GM12873 (cell line): ENCODE data around the gene XPO1.

Source experiments
- TF ChIP-seq, protein P1 (sequence below): IDR thresholded peaks from 2 replicates; pipeline ENCODE4 v1.5.1; 2012; ENCODE audit warnings: low read depth, mild to moderate bottlenecking, moderate library complexity, low read length, control low read depth; ENCODE audit not compliant: insufficient read depth; ENCODE audit errors: missing control alignments

Gene XPO1, protein sequence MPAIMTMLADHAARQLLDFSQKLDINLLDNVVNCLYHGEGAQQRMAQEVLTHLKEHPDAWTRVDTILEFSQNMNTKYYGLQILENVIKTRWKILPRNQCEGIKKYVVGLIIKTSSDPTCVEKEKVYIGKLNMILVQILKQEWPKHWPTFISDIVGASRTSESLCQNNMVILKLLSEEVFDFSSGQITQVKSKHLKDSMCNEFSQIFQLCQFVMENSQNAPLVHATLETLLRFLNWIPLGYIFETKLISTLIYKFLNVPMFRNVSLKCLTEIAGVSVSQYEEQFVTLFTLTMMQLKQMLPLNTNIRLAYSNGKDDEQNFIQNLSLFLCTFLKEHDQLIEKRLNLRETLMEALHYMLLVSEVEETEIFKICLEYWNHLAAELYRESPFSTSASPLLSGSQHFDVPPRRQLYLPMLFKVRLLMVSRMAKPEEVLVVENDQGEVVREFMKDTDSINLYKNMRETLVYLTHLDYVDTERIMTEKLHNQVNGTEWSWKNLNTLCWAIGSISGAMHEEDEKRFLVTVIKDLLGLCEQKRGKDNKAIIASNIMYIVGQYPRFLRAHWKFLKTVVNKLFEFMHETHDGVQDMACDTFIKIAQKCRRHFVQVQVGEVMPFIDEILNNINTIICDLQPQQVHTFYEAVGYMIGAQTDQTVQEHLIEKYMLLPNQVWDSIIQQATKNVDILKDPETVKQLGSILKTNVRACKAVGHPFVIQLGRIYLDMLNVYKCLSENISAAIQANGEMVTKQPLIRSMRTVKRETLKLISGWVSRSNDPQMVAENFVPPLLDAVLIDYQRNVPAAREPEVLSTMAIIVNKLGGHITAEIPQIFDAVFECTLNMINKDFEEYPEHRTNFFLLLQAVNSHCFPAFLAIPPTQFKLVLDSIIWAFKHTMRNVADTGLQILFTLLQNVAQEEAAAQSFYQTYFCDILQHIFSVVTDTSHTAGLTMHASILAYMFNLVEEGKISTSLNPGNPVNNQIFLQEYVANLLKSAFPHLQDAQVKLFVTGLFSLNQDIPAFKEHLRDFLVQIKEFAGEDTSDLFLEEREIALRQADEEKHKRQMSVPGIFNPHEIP (N-terminal part only)

DNA sequence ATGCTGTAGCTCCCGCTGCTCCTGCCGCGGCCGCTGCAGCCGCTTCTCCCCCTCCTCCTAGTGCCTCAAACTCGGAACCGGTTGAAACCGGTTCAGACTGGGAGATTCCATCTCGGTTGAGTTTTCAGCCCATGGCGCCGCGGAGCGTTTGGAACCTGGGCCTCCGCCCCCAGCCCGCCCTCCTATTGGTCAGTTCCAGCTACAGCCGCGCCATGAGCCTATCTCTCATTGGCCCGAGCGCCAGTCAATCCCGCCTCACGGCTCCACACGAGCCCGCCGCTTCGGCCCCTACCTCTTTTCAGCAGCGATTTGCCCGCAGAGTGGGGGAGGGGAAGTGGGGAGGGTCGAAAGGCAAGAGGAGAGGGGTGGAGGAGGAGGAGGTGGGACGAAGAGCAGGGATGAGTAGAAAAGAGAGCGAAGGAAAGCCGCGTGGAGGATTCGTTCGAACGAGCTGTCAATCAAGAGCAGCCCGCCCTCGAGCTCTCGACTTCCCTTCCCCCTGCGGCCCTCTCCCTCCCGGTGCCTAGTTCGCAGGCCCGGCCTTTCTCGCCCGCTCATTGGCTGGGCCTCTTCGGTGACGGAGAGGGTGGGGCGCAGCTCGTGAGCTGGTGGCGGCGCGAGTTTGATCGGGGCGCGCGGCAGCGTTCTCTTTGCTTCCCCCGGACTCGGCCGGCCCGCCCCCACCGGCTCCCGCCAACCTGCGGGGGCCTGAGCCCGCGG, at the start of gene XPO1:
Gene XPO1 (minus strand): TSS at position 157 of the 720 bp plus-strand sequence. CDS start 4,459 bp downstream, outside the sequence.
- TF ChIP-seq, protein P1, sequence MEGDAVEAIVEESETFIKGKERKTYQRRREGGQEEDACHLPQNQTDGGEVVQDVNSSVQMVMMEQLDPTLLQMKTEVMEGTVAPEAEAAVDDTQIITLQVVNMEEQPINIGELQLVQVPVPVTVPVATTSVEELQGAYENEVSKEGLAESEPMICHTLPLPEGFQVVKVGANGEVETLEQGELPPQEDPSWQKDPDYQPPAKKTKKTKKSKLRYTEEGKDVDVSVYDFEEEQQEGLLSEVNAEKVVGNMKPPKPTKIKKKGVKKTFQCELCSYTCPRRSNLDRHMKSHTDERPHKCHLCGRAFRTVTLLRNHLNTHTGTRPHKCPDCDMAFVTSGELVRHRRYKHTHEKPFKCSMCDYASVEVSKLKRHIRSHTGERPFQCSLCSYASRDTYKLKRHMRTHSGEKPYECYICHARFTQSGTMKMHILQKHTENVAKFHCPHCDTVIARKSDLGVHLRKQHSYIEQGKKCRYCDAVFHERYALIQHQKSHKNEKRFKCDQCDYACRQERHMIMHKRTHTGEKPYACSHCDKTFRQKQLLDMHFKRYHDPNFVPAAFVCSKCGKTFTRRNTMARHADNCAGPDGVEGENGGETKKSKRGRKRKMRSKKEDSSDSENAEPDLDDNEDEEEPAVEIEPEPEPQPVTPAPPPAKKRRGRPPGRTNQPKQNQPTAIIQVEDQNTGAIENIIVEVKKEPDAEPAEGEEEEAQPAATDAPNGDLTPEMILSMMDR = no peak

DNA sequence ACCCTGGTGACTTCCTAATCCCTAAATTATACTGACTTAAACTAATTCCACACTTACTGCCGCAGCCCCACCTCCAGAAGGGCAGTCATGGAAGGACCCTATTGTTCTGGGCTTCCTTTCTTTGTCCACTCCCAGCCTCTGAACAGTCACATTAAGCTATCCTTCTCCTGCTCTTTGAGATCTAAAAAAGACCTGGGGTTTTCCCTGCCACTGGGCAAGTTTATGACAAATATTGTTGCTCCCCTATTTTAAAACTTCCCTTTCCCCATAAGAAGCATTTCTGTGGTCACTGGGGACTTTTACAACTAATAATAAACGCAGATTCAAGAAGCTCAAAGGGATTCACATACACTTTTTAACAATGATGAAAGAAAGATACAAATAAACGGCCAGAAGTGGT, 47.2 kb upstream of the XPO1 start:
- TF ChIP-seq, protein P1 = no peak

DNA sequence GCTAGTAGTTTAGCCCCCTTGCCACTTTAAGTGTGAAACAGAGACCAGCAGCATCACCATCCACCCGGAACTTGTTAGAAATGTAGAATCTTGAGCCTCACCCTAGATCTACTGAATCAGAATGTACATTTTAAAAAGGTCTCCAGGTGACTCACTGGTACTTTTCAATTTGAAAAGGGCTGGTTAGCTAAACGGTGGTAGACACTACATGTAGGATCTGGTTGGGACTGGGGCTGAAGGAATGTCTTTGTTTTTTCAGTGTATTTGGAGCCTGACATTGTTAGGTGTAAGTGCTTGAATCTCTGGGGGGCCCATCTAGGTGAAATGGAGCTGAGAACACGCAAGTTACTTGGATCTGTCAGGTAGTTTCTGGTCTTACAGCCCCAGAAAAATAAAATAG, 44.0 kb upstream of the XPO1 start:
- TF ChIP-seq, protein P1 = no peak

DNA sequence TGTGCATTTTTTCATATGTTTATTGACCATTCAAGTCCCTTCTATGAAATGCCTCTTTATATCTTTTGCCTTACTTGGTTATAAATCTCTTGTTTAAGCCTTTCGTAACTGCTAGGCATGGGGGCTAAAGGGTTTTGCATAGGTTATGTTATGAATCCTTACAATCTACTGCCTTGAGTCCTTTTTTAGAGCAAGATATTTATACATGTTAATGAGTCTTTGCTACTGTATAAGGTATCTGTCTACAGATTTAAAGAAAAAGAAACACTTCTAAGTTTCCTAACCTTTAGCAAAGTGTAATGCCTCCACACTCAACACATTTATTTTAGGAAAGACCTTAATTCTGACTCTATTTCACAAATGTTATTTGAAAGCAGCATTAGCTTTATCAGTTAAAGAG, 43.6 kb upstream of the XPO1 start:
- TF ChIP-seq, protein P1 = no peak

DNA sequence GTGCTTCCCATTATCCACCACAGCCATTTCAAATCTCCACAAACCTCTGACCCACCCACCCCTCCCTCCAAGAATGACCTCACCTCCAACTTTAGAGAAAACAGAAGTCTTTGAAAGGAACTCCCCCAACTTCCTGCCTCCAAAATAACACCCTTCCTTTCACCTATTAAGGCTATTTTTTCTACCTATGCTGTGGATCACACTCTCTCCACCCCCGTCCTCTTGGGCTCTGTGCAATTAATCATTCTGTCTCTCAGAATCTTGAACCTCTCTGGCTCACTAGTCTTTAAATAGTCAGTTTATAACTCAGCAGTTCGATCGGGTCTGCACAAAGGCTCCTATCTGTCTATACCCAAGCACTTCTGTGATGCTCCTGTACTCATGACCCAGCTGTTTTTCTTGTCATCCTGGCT, 37.3 kb upstream of the XPO1 start:
- TF ChIP-seq, protein P1 = no peak

DNA sequence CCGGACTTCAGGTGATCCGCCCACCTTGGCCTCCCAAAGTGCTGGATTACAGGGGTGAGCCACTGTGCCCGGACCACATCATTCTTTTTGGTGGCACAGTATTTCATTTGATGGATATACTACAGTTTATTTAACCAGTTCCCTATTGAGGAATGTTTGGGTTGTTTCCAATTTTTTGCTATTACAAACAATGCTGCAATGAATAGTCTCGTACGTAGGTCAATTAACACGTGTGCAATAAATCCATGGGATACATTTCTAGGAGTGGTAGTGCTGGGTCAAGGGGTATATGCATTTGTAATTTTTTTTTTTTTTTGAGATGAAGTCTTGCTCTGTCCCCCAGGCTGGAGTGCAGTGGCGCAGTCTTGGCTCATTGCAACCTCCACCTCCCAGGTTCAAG, 28.4 kb upstream of the XPO1 start:
- TF ChIP-seq, protein P1 = no peak
